ENCODE results near the gene SLC51A.
"Not testable (repeated sequence)": the region's sequence is repeated elsewhere in the genome, so short reads cannot be mapped to it uniquely, and the experiment has no call there.

SLC51A gene

GRCh38 chr3:196227629-196228493 lies 11.5 kb downstream of the SLC51A start:
- H3K27ac ChIP-seq (ENCODE audit: low read length): no peak overlapping the region
- H3K9ac ChIP-seq (ENCODE audit: low read length in 2 of 2): no peak overlapping the region
- H3K36me3 ChIP-seq (ENCODE audit: control insufficient read depth in 2 of 2, insufficient read depth in 2 of 2, low read length in 2 of 2): no peaks in the 10 kb centered on the region
- H3K27me3 ChIP-seq (ENCODE audit: control insufficient read depth in 1 of 2, insufficient read depth in 2 of 2, low read length in 2 of 2): peaks cover 0 to 2% of the 10 kb centered on the region in 2 donors
- H3K9me3 ChIP-seq (ENCODE audit: control insufficient read depth in 2 of 2, low read length in 2 of 2): no peaks in the 10 kb centered on the region
- H3K4me3 ChIP-seq (ENCODE audit: low read length in 2 of 2): no peak overlapping the region
- peaks cover 4% of the 10 kb centered on the region for H3K4me1 ChIP-seq (ENCODE audit: control insufficient read depth, insufficient read depth, low read length)

- peaks cover 4% of the 10 kb centered on the region for H3K4me1 ChIP-seq (ENCODE audit: control insufficient read depth, insufficient read depth, low read length)
- no peak overlapping the region for H3K9ac ChIP-seq (ENCODE audit: low read length in 2 of 2)
- H3K9me3 ChIP-seq (ENCODE audit: control insufficient read depth in 2 of 2, low read length in 2 of 2): no peaks in the 10 kb centered on the region
- H3K27me3 ChIP-seq (ENCODE audit: control insufficient read depth in 1 of 2, insufficient read depth in 2 of 2, low read length in 2 of 2): no peaks in the 10 kb centered on the region
- no peak overlapping the region for H3K27ac ChIP-seq (ENCODE audit: low read length)
- peaks cover 4 to 6% of the 10 kb centered on the region in 2 donors for H3K36me3 ChIP-seq (ENCODE audit: control insufficient read depth in 2 of 2, insufficient read depth in 2 of 2, low read length in 2 of 2)
- H3K4me3 ChIP-seq (ENCODE audit: low read length in 2 of 2): no peak overlapping the region
These were observed 16.0 kb downstream of the SLC51A start for GRCh38 chr3:196232154-196232881.

- H3K27me3 ChIP-seq (ENCODE audit: control insufficient read depth in 1 of 2, insufficient read depth in 2 of 2, low read length in 2 of 2): no peaks in the 10 kb centered on the region
- H3K4me1 ChIP-seq (ENCODE audit: control insufficient read depth, insufficient read depth, low read length): no peaks in the 10 kb centered on the region
- no peaks in the 10 kb centered on the region for H3K9me3 ChIP-seq (ENCODE audit: control insufficient read depth in 2 of 2, low read length in 2 of 2)
- no peak overlapping the region for H3K4me3 ChIP-seq (ENCODE audit: low read length in 2 of 2)
- peaks cover 10 to 11% of the 10 kb centered on the region in 2 donors for H3K36me3 ChIP-seq (ENCODE audit: control insufficient read depth in 2 of 2, insufficient read depth in 2 of 2, low read length in 2 of 2)
- no peak overlapping the region for H3K27ac ChIP-seq (ENCODE audit: low read length)
- H3K9ac ChIP-seq (ENCODE audit: low read length in 2 of 2): no peak overlapping the region
These were observed 16.5 kb downstream of the SLC51A start for GRCh38 chr3:196232882-196233251.

GRCh38 chr3:196235452-196236122 lies 19.3 kb downstream of the SLC51A start:
- H3K27me3 ChIP-seq (ENCODE audit: control insufficient read depth in 1 of 2, insufficient read depth in 2 of 2, low read length in 2 of 2): no peaks in the 10 kb centered on the region
- H3K27ac ChIP-seq (ENCODE audit: low read length): peak overlapping the region; percentile 31
- H3K36me3 ChIP-seq (ENCODE audit: control insufficient read depth in 2 of 2, insufficient read depth in 2 of 2, low read length in 2 of 2): peaks cover 15 to 26% of the 10 kb centered on the region in 2 donors
- no peaks in the 10 kb centered on the region for H3K4me1 ChIP-seq (ENCODE audit: control insufficient read depth, insufficient read depth, low read length)
- no peak overlapping the region for H3K4me3 ChIP-seq (ENCODE audit: low read length in 2 of 2)
- H3K9ac ChIP-seq (ENCODE audit: low read length in 2 of 2): no peak overlapping the region
- no peaks in the 10 kb centered on the region for H3K9me3 ChIP-seq (ENCODE audit: control insufficient read depth in 2 of 2, low read length in 2 of 2)

- no peaks in the 10 kb centered on the region for H3K4me1 ChIP-seq (ENCODE audit: control insufficient read depth, insufficient read depth, low read length)
- H3K9ac ChIP-seq (ENCODE audit: low read length in 2 of 2): no peak overlapping the region
- no peaks in the 10 kb centered on the region for H3K27me3 ChIP-seq (ENCODE audit: control insufficient read depth in 1 of 2, insufficient read depth in 2 of 2, low read length in 2 of 2)
- no peaks in the 10 kb centered on the region for H3K9me3 ChIP-seq (ENCODE audit: control insufficient read depth in 2 of 2, low read length in 2 of 2)
- no peak overlapping the region for H3K4me3 ChIP-seq (ENCODE audit: low read length in 2 of 2)
- H3K36me3 ChIP-seq (ENCODE audit: control insufficient read depth in 2 of 2, insufficient read depth in 2 of 2, low read length in 2 of 2): peaks cover 15 to 26% of the 10 kb centered on the region in 2 donors
- peak overlapping the region; percentile 31 for H3K27ac ChIP-seq (ENCODE audit: low read length)
These were observed 19.9 kb downstream of the SLC51A start for GRCh38 chr3:196236223-196236622.

GRCh38 chr3:196237203-196237602 lies 20.9 kb downstream of the SLC51A start:
- no peak overlapping the region for H3K27ac ChIP-seq (ENCODE audit: low read length)
- H3K9ac ChIP-seq (ENCODE audit: low read length in 2 of 2): no peak overlapping the region

GRCh38 chr3:196238612-196239560 lies 22.6 kb downstream of the SLC51A start:
- no peaks in the 10 kb centered on the region for H3K9me3 ChIP-seq (ENCODE audit: control insufficient read depth in 2 of 2, low read length in 2 of 2)
- no peak overlapping the region for H3K9ac ChIP-seq (ENCODE audit: low read length in 2 of 2)
- no peak overlapping the region for H3K4me3 ChIP-seq (ENCODE audit: low read length in 2 of 2)
- H3K27ac ChIP-seq (ENCODE audit: low read length): no peak overlapping the region
- no peaks in the 10 kb centered on the region for H3K4me1 ChIP-seq (ENCODE audit: control insufficient read depth, insufficient read depth, low read length)
- no peaks in the 10 kb centered on the region for H3K27me3 ChIP-seq (ENCODE audit: control insufficient read depth in 1 of 2, insufficient read depth in 2 of 2, low read length in 2 of 2)
- peaks cover 27 to 36% of the 10 kb centered on the region in 2 donors for H3K36me3 ChIP-seq (ENCODE audit: control insufficient read depth in 2 of 2, insufficient read depth in 2 of 2, low read length in 2 of 2)

More at GRCh38 chr3:196237203-196237602, 20.9 kb downstream of the SLC51A start:
- Histone ChIP-seq H3K27me3 (ENCODE audit: control insufficient read depth in 1 of 2, insufficient read depth in 2 of 2, low read length in 2 of 2) (no peaks in the 10 kb centered on the region), H3K9me3 (ENCODE audit: control insufficient read depth in 2 of 2, low read length in 2 of 2) (no peaks in the 10 kb centered on the region), H3K4me3 (ENCODE audit: low read length in 2 of 2) (no peak overlapping the region), H3K4me1 (ENCODE audit: control insufficient read depth, insufficient read depth, low read length) (no peaks in the 10 kb centered on the region), H3K36me3 (ENCODE audit: control insufficient read depth in 2 of 2, insufficient read depth in 2 of 2, low read length in 2 of 2) (peaks cover 24 to 33% of the 10 kb centered on the region in 2 donors)

GRCh38 chr3:196240424-196240823 lies 24.1 kb downstream of the SLC51A start:
- Histone ChIP-seq H3K27me3 (ENCODE audit: control insufficient read depth in 1 of 2, insufficient read depth in 2 of 2, low read length in 2 of 2) (no peaks in the 10 kb centered on the region), H3K27ac (ENCODE audit: low read length) (no peak overlapping the region), H3K36me3 (ENCODE audit: control insufficient read depth in 2 of 2, insufficient read depth in 2 of 2, low read length in 2 of 2) (peaks cover 30 to 36% of the 10 kb centered on the region in 2 donors), H3K4me1 (ENCODE audit: control insufficient read depth, insufficient read depth, low read length) (no peaks in the 10 kb centered on the region), H3K9me3 (ENCODE audit: control insufficient read depth in 2 of 2, low read length in 2 of 2) (no peaks in the 10 kb centered on the region), H3K9ac (ENCODE audit: low read length in 2 of 2) (no peak overlapping the region), H3K4me3 (ENCODE audit: low read length in 2 of 2) (no peak overlapping the region)

- no peaks in the 10 kb centered on the region for H3K27me3 ChIP-seq (ENCODE audit: control insufficient read depth in 1 of 2, insufficient read depth in 2 of 2, low read length in 2 of 2)
- no peaks in the 10 kb centered on the region for H3K9me3 ChIP-seq (ENCODE audit: control insufficient read depth in 2 of 2, low read length in 2 of 2)
- no peak overlapping the region for H3K4me3 ChIP-seq (ENCODE audit: low read length in 2 of 2)
- H3K36me3 ChIP-seq (ENCODE audit: control insufficient read depth in 2 of 2, insufficient read depth in 2 of 2, low read length in 2 of 2): peaks cover 33 to 41% of the 10 kb centered on the region in 2 donors
- no peaks in the 10 kb centered on the region for H3K4me1 ChIP-seq (ENCODE audit: control insufficient read depth, insufficient read depth, low read length)
- no peak overlapping the region for H3K27ac ChIP-seq (ENCODE audit: low read length)
- no peak overlapping the region for H3K9ac ChIP-seq (ENCODE audit: low read length in 2 of 2)
These were observed 25.4 kb downstream of the SLC51A start for GRCh38 chr3:196241704-196242103.

GRCh38 chr3:196244166-196244565 lies 27.8 kb downstream of the SLC51A start:
- H3K36me3 ChIP-seq (ENCODE audit: control insufficient read depth in 2 of 2, insufficient read depth in 2 of 2, low read length in 2 of 2): peaks cover 30 to 31% of the 10 kb centered on the region in 2 donors
- H3K9me3 ChIP-seq (ENCODE audit: control insufficient read depth in 2 of 2, low read length in 2 of 2); H3K9ac ChIP-seq (ENCODE audit: low read length in 2 of 2); H3K4me3 ChIP-seq (ENCODE audit: low read length in 2 of 2); H3K4me1 ChIP-seq (ENCODE audit: control insufficient read depth, insufficient read depth, low read length); H3K27me3 ChIP-seq (ENCODE audit: control insufficient read depth in 1 of 2, insufficient read depth in 2 of 2, low read length in 2 of 2); H3K27ac ChIP-seq (ENCODE audit: low read length): not testable (repeated sequence)
